ENCODE data around the gene ERMP1. TPM values are rescaled to one million over a fixed set of nuclear protein-coding genes. Genes with fewer than 3 reads are reported as not detected.
"Not testable (repeated sequence)": the region's sequence is repeated elsewhere in the genome, so short reads cannot be mapped to it uniquely, and the experiment has no call there.

The ERMP1 gene
- total RNA-seq, 1 experiment from 2014 or later, result 17.8 TPM

DNA sequence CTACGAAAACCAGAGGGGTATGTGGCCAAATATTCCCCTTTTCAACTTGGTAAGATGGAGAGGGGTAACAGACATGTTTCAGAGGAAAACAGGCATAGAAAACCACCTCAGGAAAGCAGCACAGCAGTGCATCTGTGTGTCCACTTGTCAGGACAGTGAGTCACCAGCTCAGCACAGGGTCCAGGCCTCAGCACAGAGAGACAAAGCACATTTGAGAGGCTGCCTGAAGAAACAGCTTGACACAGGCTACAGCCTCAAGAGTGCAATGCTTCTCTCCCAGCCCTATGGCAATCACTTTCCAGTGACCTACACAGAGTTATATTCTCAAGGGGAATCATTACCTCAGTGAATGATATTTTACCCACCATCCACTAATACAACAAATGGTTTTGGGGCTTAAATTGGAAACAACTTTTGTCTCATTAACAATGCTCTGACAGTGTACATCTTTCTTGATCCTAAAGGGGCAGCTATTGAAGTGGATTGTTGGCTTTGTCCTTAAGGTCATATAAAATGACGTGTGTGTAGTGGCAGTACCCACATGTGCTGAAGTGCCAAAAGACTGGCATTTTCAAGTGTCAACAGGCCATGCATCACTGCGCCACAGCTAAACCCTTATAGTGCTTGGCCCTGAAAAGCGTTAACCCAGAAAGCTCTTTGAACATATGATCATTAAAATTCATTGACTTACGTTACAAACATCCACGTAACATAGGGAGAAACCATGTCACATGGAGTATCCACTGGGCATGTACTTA, 46.4 kb downstream of the ERMP1 start:
- Histone ChIP-seq H3K4me1 (ENCODE audit: insufficient read depth, low read length) (peaks cover 5% of the 10 kb centered on the region), H3K36me3 (ENCODE audit: low read depth, low read length) (peaks cover 16% of the 10 kb centered on the region; the same call in 1 of the 2 replicates), H2AFZ (ENCODE audit: low read length) (no peak overlapping the region), H3K9ac (ENCODE audit: low read length) (no peak overlapping the region), H3K4me3 (ENCODE audit: low read length) (no peak overlapping the region), H3K27me3 (ENCODE audit: low read length) (no peaks in the 10 kb centered on the region), H3K4me2 (ENCODE audit: low read length) (no peak overlapping the region), H3K9me3 (ENCODE audit: low read length) (no peaks in the 10 kb centered on the region), H3K27ac (ENCODE audit: low read length) (no peak overlapping the region), H3K79me2 (ENCODE audit: low read length) (no peaks in the 10 kb centered on the region), H4K20me1 (ENCODE audit: low read length) (no peaks in the 10 kb centered on the region), H3K9me2 (replicated peaks; ENCODE audit: low read length) (no peaks in the 10 kb centered on the region), H3F3A (ENCODE audit: low read length, unreplicated experiment) (no peaks in the 10 kb centered on the region)
- ChIA-PET CTCF (no interaction called here), POLR2A (ENCODE audit: unreplicated experiment) (no interaction called here)
- ATAC-seq (peak; percentile 37; the same call in 1 of the 2 replicates), DNase-seq (no peak)
- TF ChIP-seq EZH2phosphoT487 (IDR thresholded peaks at IDR 0.05; ENCODE audit: borderline replicate concordance, low read length), result no peak
- intact Hi-C loops (cut with micrococcal nuclease), result loop anchor here (10.0 kb wide), 1 partner anchor 152 kb away; no protein-coding TSS in a partner anchor
- no TSS peak for BruUV-seq (replicated peaks)

DNA sequence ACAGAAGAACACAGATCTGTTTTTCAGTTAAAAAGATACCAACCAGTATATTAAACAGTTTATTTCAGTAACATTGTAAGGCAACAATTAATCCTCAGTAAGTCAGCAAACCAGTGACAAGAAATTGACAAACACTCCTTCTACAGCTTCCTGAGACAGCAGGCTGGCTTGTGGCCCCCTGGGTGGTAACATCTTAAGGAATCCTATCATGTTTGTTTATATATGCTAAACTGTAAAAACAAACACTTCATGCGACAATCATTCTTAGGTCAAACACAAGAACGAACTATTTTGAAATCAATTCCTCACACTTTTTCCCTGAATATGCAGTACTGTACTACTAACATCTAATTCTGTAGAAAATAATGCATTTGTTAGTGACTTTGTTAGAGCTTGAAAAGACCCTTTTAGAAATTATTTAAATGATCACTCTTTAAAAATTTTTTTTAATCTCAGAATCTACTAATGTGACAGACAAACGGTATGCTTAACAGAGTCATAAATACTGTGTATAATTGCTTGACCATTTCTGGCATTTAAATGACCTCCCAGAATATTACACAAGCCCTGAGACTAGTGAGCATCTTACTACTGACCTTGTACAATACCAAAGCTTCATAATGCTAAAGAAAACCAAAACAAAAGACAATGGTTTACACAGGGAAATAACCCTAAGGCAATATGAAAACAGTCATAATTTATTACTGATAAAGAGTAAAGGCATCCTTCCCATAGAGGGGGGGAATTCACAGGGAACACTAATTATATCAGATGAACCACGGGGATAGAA, 48.2 kb downstream of the ERMP1 start:
- ChIA-PET POLR2A (ENCODE audit: unreplicated experiment) (no interaction called here), CTCF (no interaction called here)
- Histone ChIP-seq H2AFZ (ENCODE audit: low read length) (no peak overlapping the region), H3K9me2 (replicated peaks; ENCODE audit: low read length) (no peaks in the 10 kb centered on the region), H3K36me3 (ENCODE audit: low read depth, low read length) (peaks cover 22% of the 10 kb centered on the region; the same call in 1 of the 2 replicates), H3K79me2 (ENCODE audit: low read length) (no peaks in the 10 kb centered on the region), H3K4me1 (ENCODE audit: insufficient read depth, low read length) (peaks cover 5% of the 10 kb centered on the region), H4K20me1 (ENCODE audit: low read length) (no peaks in the 10 kb centered on the region), H3K27me3 (ENCODE audit: low read length) (no peaks in the 10 kb centered on the region), H3K27ac (ENCODE audit: low read length) (no peak overlapping the region), H3F3A (ENCODE audit: low read length, unreplicated experiment) (no peaks in the 10 kb centered on the region), H3K4me2 (ENCODE audit: low read length) (no peak overlapping the region), H3K9ac (ENCODE audit: low read length) (no peak overlapping the region), H3K9me3 (ENCODE audit: low read length) (no peaks in the 10 kb centered on the region), H3K4me3 (ENCODE audit: low read length) (no peak overlapping the region)
- no peak for TF ChIP-seq EZH2 (IDR thresholded peaks at IDR 0.05; ENCODE audit: low read length, unreplicated experiment)
- TF ChIP-seq, protein P1, sequence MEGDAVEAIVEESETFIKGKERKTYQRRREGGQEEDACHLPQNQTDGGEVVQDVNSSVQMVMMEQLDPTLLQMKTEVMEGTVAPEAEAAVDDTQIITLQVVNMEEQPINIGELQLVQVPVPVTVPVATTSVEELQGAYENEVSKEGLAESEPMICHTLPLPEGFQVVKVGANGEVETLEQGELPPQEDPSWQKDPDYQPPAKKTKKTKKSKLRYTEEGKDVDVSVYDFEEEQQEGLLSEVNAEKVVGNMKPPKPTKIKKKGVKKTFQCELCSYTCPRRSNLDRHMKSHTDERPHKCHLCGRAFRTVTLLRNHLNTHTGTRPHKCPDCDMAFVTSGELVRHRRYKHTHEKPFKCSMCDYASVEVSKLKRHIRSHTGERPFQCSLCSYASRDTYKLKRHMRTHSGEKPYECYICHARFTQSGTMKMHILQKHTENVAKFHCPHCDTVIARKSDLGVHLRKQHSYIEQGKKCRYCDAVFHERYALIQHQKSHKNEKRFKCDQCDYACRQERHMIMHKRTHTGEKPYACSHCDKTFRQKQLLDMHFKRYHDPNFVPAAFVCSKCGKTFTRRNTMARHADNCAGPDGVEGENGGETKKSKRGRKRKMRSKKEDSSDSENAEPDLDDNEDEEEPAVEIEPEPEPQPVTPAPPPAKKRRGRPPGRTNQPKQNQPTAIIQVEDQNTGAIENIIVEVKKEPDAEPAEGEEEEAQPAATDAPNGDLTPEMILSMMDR (conservative IDR thresholded peaks at IDR 0.05; ENCODE audit: low read depth, low read length), result no peak
- no peak for TF ChIP-seq EZH2phosphoT487 (IDR thresholded peaks at IDR 0.05; ENCODE audit: borderline replicate concordance, low read length)
- intact Hi-C loops (cut with micrococcal nuclease), result loop anchor here (10.0 kb wide), 1 partner anchor 150 kb away; no protein-coding TSS in a partner anchor
- no TSS peak for BruUV-seq (replicated peaks)
- ATAC-seq (peak; percentile 33), DNase-seq (no peak)

DNA sequence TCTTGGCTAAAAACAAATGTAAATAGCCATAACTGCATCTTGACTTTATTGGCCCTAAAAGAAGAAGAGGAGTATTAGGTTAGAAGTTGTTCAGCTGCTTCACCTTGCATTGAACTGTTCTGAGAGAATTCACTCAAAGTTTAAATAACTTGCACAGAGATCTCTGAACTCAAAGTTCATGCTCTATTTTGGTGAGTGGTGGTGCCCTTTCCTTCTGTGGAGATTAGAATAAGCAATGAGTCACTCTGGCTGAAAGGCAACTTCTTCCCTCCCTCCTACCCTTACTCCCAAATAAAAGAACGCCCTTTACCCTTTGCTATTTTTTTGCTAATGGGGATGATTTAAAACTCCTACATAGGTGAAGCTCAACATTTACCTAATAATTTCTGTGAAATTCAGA, 48.9 kb downstream of the ERMP1 start:
- Histone ChIP-seq H3K9me2 (replicated peaks; ENCODE audit: low read length) (no peaks in the 10 kb centered on the region), H3K4me2 (ENCODE audit: low read length) (no peak overlapping the region), H3K27me3 (ENCODE audit: low read length) (no peaks in the 10 kb centered on the region), H3K9ac (ENCODE audit: low read length) (no peak overlapping the region), H3K9me3 (ENCODE audit: low read length) (no peaks in the 10 kb centered on the region), H4K20me1 (ENCODE audit: low read length) (no peaks in the 10 kb centered on the region), H3K4me3 (ENCODE audit: low read length) (no peak overlapping the region), H3K27ac (ENCODE audit: low read length) (no peak overlapping the region), H3F3A (ENCODE audit: low read length, unreplicated experiment) (no peaks in the 10 kb centered on the region), H3K79me2 (ENCODE audit: low read length) (no peaks in the 10 kb centered on the region), H3K4me1 (ENCODE audit: insufficient read depth, low read length) (peaks cover 5% of the 10 kb centered on the region), H3K36me3 (ENCODE audit: low read depth, low read length) (peaks cover 26% of the 10 kb centered on the region), H2AFZ (ENCODE audit: low read length) (no peak overlapping the region)
- BruUV-seq (replicated peaks), result no TSS peak
- ATAC-seq (peak; percentile 59), DNase-seq (peak; percentile 12)
- ChIA-PET POLR2A (ENCODE audit: unreplicated experiment) (no interaction called here), CTCF (no interaction called here)
- intact Hi-C loops (cut with micrococcal nuclease), result loop anchor here (10.0 kb wide), 1 partner anchor 149 kb away; no protein-coding TSS in a partner anchor
- TF ChIP-seq, protein P1 (conservative IDR thresholded peaks at IDR 0.05; ENCODE audit: low read depth, low read length), result no peak
- TF ChIP-seq EZH2phosphoT487 (IDR thresholded peaks at IDR 0.05; ENCODE audit: borderline replicate concordance, low read length) (no peak), EZH2 (IDR thresholded peaks at IDR 0.05; ENCODE audit: low read length, unreplicated experiment) (no peak)

DNA sequence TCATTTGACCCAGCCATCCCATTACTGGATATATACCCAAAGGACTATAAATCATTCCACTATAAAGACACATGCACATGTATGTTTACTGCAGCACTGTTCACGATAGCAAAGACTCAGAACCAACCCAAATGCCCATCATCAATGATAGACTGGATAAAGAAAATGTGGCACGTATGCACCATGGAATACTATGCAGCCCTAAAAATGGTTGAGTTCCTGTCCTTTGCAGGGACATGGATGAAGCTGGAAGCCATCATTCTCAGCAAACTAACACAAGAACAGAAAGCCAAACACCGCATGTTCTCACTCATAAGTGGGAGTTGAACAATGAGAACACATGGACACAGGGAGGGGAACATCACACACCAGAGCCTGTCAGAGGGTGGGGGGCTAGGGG, 49.5 kb downstream of the ERMP1 start:
- DNase-seq; BruUV-seq (replicated peaks); H3K79me2 ChIP-seq (ENCODE audit: low read length); H3K27ac ChIP-seq (ENCODE audit: low read length); H3K27me3 ChIP-seq (ENCODE audit: low read length); ATAC-seq; H3K4me1 ChIP-seq (ENCODE audit: insufficient read depth, low read length); H3K9me3 ChIP-seq (ENCODE audit: low read length); H3K4me2 ChIP-seq (ENCODE audit: low read length); H2AFZ ChIP-seq (ENCODE audit: low read length); H4K20me1 ChIP-seq (ENCODE audit: low read length); H3F3A ChIP-seq (ENCODE audit: low read length, unreplicated experiment); CTCF ChIA-PET; H3K4me3 ChIP-seq (ENCODE audit: low read length); H3K9me2 ChIP-seq (replicated peaks; ENCODE audit: low read length); POLR2A ChIA-PET (ENCODE audit: unreplicated experiment); H3K9ac ChIP-seq (ENCODE audit: low read length): not testable (repeated sequence)
- intact Hi-C loops (cut with micrococcal nuclease), result loop anchor here (10.0 kb wide), 1 partner anchor 149 kb away; no protein-coding TSS in a partner anchor
- peaks cover 32% of the 10 kb centered on the region for H3K36me3 ChIP-seq (ENCODE audit: low read depth, low read length)

Data from PC-3 (cell line).